Measurements from ENCODE around the gene TMEM215. TPM values are rescaled to one million over a fixed set of nuclear protein-coding genes. Genes with fewer than 3 reads are reported as not detected.

TMEM215 gene
- polyA plus RNA-seq, 1 donor (not counting 4 experiments of a cell fraction or from before 2014, with no cell fraction given) = not detected

GRCh38 chr9:32755730-32756129 is 27.6 kb upstream of the TMEM215 start:
- Histone ChIP-seq H3K4me1 (ENCODE audit: control insufficient read depth, extremely low read depth, insufficient read depth, low read length) (no peaks in the 10 kb centered on the region), H3K4me3 (ENCODE audit: control insufficient read depth in 2 of 3, extremely low read depth in 1 of 3, insufficient read depth in 2 of 3, low read depth in 1 of 3, low read length in 3 of 3) (no peak overlapping the region)
- FAIRE-seq = no peak

DNA sequence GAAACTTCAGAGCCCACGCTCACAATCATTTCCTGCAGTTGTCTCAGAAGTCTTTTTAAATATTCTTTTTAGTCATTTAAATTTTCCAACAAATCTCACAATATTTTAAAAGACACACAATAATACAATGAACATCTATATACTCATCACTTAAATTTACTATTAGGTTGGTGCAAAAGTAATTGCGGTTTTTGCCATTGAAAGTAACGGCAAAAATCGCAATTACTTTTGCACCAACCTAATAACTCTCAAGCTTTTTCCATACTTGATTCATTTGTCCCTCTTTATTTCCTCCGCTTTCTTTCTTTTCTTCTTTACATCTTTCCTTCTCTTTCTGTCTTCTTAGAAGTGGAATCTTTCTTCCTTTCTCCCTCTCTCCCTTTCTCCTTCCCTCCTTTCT is 19.2 kb upstream of the TMEM215 start:
- Histone ChIP-seq H3K4me2 (ENCODE audit: control insufficient read depth, extremely low read depth, insufficient read depth, low read depth, low read length) (no peak overlapping the region), H3K36me3 (ENCODE audit: control insufficient read depth in 2 of 2, extremely low read depth in 1 of 2, insufficient read depth in 2 of 2, low read length in 2 of 2) (no peaks in the 10 kb centered on the region), H3K27me3 (ENCODE audit: control insufficient read depth, extremely low read depth, insufficient read depth, low read length) (peaks cover 4% of the 10 kb centered on the region), H3K79me2 (ENCODE audit: control insufficient read depth, insufficient read depth, low read length) (no peaks in the 10 kb centered on the region), H3K9me1 (ENCODE audit: control insufficient read depth, extremely low read depth, insufficient read depth, low read length) (no peaks in the 10 kb centered on the region), H3K27ac (ENCODE audit: control insufficient read depth, insufficient read depth, low read length) (no peak overlapping the region), H3K9me3 (ENCODE audit: control insufficient read depth, low read depth, low read length) (no peaks in the 10 kb centered on the region), H2AFZ (ENCODE audit: control insufficient read depth, low read length) (no peak overlapping the region), H3K9ac (ENCODE audit: control insufficient read depth, extremely low read depth, insufficient read depth, low read length) (no peak overlapping the region), H4K20me1 (ENCODE audit: control insufficient read depth, extremely low read depth, insufficient read depth, low read length) (no peaks in the 10 kb centered on the region), H3K4me3 (ENCODE audit: control insufficient read depth in 2 of 3, extremely low read depth in 1 of 3, insufficient read depth in 2 of 3, low read depth in 1 of 3, low read length in 3 of 3) (no peak overlapping the region), H3K4me1 (ENCODE audit: control insufficient read depth, extremely low read depth, insufficient read depth, low read length) (no peaks in the 10 kb centered on the region)
- TF ChIP-seq, protein P1, sequence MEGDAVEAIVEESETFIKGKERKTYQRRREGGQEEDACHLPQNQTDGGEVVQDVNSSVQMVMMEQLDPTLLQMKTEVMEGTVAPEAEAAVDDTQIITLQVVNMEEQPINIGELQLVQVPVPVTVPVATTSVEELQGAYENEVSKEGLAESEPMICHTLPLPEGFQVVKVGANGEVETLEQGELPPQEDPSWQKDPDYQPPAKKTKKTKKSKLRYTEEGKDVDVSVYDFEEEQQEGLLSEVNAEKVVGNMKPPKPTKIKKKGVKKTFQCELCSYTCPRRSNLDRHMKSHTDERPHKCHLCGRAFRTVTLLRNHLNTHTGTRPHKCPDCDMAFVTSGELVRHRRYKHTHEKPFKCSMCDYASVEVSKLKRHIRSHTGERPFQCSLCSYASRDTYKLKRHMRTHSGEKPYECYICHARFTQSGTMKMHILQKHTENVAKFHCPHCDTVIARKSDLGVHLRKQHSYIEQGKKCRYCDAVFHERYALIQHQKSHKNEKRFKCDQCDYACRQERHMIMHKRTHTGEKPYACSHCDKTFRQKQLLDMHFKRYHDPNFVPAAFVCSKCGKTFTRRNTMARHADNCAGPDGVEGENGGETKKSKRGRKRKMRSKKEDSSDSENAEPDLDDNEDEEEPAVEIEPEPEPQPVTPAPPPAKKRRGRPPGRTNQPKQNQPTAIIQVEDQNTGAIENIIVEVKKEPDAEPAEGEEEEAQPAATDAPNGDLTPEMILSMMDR (optimal IDR thresholded peaks at IDR 0.05 in 1 of 3, IDR thresholded peaks at IDR 0.05 in 1 of 3, conservative IDR thresholded peaks at IDR 0.05 in 1 of 3; ENCODE audit: extremely low read depth in 1 of 3, insufficient read depth in 2 of 3, low read length in 3 of 3) = no peak
- TF ChIP-seq EZH2 (IDR thresholded peaks at IDR 0.05; ENCODE audit: low read length) = no peak
- DNase-seq (ENCODE audit: low read depth, low spot score) (no peak), FAIRE-seq (no peak)
- dilution Hi-C loops (cut with MboI; ENCODE audit: extremely low pct_ligation_motif_present, low sequenced_read_pairs) = no loop called here

More at GRCh38 chr9:32755730-32756129, 27.6 kb upstream of the TMEM215 start:
- no peak for DNase-seq (ENCODE audit: low read depth, low spot score)
- no peak overlapping the region for H2AFZ ChIP-seq (ENCODE audit: control insufficient read depth, low read length)
- H3K36me3 ChIP-seq (ENCODE audit: control insufficient read depth in 2 of 2, extremely low read depth in 1 of 2, insufficient read depth in 2 of 2, low read length in 2 of 2) = no peaks in the 10 kb centered on the region
- no peaks in the 10 kb centered on the region for H3K9me3 ChIP-seq (ENCODE audit: control insufficient read depth, low read depth, low read length)
- H3K27ac ChIP-seq (ENCODE audit: control insufficient read depth, insufficient read depth, low read length) = no peak overlapping the region
- H4K20me1 ChIP-seq (ENCODE audit: control insufficient read depth, extremely low read depth, insufficient read depth, low read length) = no peaks in the 10 kb centered on the region
- H3K9me1 ChIP-seq (ENCODE audit: control insufficient read depth, extremely low read depth, insufficient read depth, low read length) = no peaks in the 10 kb centered on the region
- TF ChIP-seq, protein P1 (optimal IDR thresholded peaks at IDR 0.05 in 1 of 3, IDR thresholded peaks at IDR 0.05 in 1 of 3, conservative IDR thresholded peaks at IDR 0.05 in 1 of 3; ENCODE audit: extremely low read depth in 1 of 3, insufficient read depth in 2 of 3, low read length in 3 of 3) = no peak
- no peak for TF ChIP-seq EZH2 (IDR thresholded peaks at IDR 0.05; ENCODE audit: low read length)
- H3K9ac ChIP-seq (ENCODE audit: control insufficient read depth, extremely low read depth, insufficient read depth, low read length) = no peak overlapping the region
- no peaks in the 10 kb centered on the region for H3K27me3 ChIP-seq (ENCODE audit: control insufficient read depth, extremely low read depth, insufficient read depth, low read length)
- H3K4me2 ChIP-seq (ENCODE audit: control insufficient read depth, extremely low read depth, insufficient read depth, low read depth, low read length) = no peak overlapping the region
- no peaks in the 10 kb centered on the region for H3K79me2 ChIP-seq (ENCODE audit: control insufficient read depth, insufficient read depth, low read length)
- dilution Hi-C loops (cut with MboI; ENCODE audit: extremely low pct_ligation_motif_present, low sequenced_read_pairs) = no loop called here
